HL-60/S4 treated with retinoic acid at 250 ng/mL for 4 days and 3 days (cell line): Measurements from ENCODE around the gene CEBPE.
"Not testable (repeated sequence)": the region's sequence is repeated elsewhere in the genome, so short reads cannot be mapped to it uniquely, and the experiment has no call there.

Experiments
- in situ Hi-C: fragments of 300-500 bp; cut with MboI; formaldehyde crosslinking; loops from 2 replicates; pipeline ENCODE4 v1.7.0; 2022; ENCODE audit warnings: low sequenced_read_pairs

The CEBPE gene

DNA sequence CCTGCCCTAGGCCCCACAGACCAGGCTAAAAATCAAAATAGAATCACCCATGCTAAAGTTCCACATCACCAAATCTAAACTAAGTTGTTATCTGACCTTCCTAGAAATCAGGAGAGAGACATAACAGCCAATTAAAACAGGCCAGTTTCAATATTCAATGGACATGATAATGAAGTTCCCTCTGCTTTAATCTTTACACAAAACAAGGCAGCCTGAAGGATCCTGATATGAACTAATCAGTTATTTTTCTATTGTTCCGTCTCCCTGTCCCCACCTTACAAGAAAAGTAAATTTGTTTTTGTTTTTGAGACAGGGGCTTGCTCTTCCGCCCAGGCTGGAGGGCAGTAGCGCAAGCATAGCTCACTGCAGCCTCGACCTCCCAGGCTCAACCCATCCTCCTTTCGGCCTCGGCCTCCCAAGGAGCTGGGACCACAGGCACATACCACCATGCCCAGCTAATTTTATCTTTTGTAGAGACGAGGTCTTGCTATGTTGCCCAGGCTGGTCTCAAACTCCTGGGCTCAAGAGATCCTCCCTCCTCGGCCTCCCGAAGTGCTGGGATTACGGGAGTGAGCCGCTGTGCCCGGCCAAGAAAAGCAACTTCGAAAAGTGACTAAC is 5.4 kb upstream of the CEBPE start:
- in situ Hi-C loops, result loop anchor here (10.0 kb wide), 1 partner anchor 60 kb away; the partner anchor contains the start of gene SLC7A8

DNA sequence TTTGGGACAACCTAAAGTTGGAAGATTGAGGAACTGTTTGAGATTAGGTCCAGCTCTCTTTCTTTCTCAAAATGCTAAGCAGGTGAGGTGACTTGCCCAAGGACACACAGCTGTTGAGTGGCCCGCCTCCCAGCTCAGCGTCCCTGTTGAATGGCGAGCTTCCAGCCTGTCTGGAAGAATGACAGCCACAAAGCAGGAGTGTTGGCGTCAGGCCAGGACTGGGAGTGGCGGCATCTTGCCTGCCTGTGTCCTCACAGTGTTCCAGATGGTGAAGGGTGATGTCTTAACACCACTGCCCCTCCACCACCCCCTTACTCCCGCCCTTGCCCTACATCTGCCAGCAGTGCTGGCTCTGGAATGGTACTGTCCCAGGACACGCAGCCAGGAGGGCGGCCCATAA is 4.4 kb upstream of the CEBPE start:
- in situ Hi-C loops, result loop anchor here (10.0 kb wide), 1 partner anchor 61 kb away; the partner anchor contains the start of gene SLC7A8

- in situ Hi-C loops, result loop anchor here (10.0 kb wide), 1 partner anchor 63 kb away; the partner anchor contains the start of gene SLC7A8
These were observed 3.0 kb upstream of the CEBPE start for GRCh38 chr14:23122086-23122485.

DNA sequence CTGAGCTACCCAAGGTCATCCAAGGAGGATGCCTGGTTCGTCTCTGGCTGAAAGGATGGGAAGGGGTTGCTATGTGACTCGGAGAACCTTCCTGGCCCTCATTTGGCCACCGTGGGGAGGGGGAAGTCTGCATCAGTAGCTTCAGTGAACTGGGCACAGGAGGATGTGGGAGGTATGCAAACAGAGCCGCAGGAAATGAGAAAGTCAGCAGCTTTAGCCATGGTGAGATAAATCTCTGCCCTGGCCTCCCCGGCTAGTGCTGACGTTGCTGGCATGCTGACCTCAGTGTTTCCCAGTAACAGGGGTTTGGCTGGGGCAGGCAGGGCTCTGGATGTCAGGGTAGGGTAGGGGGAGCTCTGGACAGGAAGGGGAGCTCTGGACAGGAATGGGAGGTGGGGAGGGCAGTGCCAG is 2.3 kb upstream of the CEBPE start:
- in situ Hi-C loops, result loop anchor here (10.0 kb wide), 1 partner anchor 63 kb away; the partner anchor contains the start of gene SLC7A8

- in situ Hi-C loops, result loop anchor here (10.0 kb wide), 1 partner anchor 64 kb away; the partner anchor contains the start of gene SLC7A8
These were observed 1.6 kb upstream of the CEBPE start for GRCh38 chr14:23120541-23121251.

DNA sequence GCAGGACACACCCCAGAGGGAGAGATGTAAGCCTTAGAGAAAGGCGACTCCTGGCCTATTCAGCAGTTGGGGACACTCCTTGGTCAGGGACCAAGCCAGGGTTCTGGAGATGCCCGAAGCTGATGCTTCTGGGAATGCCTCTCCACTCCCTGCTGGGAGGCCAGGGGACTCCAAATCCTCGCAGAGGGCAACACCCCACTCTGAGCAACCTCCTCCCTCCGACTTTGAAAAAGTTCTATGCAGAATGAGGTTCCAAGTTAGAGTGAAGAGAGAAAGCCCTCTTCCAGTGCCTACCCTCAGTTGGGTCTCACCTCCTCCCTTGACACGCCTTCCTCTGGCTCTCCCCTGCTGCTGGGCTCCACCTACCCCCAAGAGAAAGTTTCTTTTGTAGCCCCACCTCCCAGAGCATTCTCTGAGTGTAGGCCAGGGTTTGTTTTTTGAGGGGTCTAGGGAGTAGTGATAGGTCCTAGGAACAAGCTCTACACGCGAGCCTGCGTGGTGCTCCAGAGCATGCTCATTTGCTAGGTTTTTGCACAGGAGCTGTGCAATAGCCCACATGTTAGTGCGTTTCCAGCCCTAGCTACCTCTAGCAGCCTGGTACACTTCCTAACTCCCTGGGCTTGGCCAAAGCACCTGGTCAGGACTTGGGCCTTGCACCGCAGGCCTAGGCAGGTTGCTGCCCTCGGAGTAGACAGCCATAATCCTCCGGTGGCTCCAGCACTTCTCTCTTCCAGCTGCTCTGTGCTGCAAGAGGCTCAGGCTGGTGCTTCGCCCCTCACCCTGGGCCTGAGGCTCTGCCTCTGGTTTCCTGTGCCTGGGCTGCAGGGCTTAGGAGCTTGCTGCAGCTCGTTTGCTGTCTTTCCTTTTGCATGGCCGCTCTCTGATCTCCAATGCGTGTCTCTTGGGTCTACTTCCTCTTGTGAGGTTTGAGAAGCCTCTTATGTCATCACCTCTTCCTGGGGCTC is 590 bp upstream of the CEBPE start:
- in situ Hi-C loops, result loop anchor here (10.0 kb wide), 1 partner anchor 65 kb away; the partner anchor contains the start of gene SLC7A8

DNA sequence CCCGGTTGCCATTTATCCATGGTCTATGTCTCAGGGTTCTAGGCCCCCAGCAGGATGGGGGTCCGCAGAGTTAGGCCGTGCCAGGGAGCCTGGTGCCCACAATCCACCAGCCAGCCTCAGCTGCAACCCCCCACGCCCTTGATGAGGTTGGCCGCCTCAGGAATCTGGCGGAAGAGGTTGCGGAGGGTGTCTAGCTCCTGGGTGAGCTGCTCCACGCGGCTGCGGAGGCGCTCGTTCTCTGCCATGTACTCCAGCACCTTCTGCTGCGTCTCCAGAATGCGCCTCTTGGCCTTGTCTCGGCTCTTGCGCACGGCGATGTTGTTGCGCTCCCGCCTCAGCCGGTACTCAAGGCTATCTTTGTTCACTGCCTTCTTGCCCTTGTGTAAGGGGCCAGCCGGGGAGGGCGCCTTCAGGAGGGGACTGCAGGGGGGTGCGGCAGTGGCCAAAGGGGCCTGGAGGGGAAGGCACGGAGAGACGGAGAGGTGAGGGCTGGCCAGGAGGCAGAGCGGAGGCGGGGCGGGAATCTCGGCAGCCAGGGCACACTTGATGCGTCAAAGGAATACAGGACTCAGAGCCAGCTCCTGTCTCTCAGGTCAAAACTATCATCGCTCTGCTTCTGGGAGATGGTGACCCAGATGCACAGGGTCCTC is 1.6 kb downstream of the CEBPE start:
- in situ Hi-C loops, result no loop called here

GRCh38 chr14:23115918-23116317 is 3.1 kb downstream of the CEBPE start:
- in situ Hi-C loops, result no loop called here

GRCh38 chr14:23115039-23115731 is 3.9 kb downstream of the CEBPE start:
- in situ Hi-C loops, result no loop called here

GRCh38 chr14:23114669-23115038 is 4.4 kb downstream of the CEBPE start:
- in situ Hi-C loops, result no loop called here

DNA sequence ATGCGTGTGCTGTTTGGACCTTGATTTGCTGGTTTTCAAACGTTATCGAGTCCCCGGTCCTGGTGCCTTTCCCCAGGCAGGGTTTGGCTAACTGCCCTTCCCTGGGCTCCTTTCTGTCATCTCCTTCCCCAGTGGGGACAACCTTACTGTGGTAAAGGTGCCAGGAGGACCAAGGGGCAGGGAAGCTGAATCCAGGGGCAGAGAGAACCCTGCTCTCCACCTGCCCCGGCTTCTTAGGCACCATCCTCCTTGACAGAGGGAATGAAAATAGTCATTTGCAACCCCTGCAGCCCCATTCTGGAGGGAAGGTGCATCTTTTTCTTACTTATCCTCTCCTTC is 5.0 kb downstream of the CEBPE start:
- in situ Hi-C loops, result no loop called here

DNA sequence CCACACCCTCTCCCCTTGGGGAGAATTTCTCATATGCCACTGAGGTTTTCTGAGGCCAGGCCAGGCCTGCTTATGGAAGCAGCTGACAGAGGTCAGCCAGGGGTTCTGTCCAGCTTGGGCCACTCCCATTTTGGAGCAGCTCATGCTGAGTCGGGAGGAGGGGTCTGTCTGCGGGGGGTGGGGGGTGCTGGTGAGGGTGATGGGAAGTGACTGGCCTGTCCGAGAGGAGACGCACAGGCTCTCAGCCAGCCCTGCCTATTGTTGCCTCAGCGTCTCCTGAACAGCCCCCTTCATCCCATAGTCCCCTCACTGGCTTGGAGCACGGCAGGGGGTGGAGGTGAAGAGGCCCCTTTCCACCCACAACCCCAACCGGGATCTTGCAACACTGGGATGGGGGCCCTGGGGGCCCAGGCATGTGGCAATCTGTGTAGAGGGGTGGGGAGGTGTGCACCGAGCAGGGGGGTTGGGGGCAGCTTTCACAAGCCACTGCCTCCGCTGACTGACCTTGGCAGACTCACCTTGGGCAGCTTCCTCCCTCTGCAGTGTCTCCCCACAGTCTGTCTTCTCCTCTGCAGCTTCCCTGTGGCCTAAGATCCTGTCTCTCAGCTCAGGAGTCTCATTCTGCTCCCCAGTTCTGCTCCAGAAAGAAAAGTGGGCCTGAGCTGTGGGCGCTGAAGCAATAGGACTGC is 5.5 kb downstream of the CEBPE start:
- in situ Hi-C loops, result no loop called here

- in situ Hi-C loops, result no loop called here
These were observed 6.5 kb downstream of the CEBPE start for GRCh38 chr14:23112359-23113178.

DNA sequence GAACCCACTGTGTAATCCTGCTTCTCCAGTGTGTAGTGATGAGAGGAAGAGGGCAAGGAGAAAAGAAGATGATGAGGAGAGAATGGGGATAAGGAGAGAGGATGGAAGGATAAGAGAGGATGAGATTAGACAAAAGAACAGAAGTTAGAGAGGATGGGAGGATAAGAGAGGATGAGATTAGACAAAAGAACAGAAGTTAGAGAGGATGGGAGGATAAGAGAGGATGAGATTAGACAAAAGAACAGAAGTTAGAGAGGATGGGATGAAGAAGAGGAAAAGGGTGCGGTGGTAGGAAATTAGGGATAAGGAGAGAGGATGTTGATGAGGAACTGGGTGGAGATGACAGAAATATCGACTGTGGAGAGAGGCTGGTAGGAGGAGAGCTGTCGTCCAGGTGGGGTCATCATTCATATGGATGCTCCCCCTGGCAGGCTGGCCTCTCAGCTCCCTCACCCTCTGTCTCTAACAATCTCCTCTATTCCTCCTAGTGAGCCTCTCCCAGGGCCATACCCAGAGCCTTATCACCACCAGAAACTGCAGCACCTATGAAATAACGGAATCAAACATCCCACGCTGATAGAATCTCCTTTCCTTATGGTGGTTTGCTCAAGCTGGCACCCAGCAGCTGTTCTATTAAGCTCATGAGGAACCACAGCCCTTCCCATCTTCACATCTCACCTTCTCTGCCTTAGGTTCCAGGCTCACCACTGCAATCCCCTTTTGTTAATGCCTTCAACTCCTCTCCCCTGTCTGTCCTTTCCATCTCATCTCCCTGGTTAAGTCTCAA is 8.3 kb downstream of the CEBPE start:
- in situ Hi-C loops, result no loop called here

- in situ Hi-C loops, result no loop called here
These were observed 9.3 kb downstream of the CEBPE start for GRCh38 chr14:23109769-23110168.

DNA sequence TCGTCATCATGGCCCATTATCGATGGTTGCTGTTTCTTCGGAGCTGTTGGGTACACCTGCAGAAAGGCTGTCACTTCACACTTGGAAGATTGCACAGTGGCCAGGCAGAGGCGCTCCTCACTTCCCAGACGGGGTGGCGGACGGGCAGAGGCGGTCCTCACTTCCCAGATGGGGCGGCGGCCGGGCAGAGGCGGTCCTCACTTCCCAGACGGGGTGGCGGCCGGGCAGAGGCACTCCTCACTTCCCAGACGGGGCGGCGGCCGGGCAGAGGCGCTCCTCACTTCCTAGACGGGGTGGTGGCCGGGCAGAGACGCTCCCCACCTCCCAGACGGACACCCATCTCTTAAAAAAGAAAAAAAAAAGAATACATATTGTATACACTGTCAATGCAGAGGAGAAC is 10.9 kb downstream of the CEBPE start:
- in situ Hi-C loops, result not testable (repeated sequence)

- in situ Hi-C loops, result not testable (repeated sequence)
These were observed 11.4 kb downstream of the CEBPE start for GRCh38 chr14:23107620-23108019.

- in situ Hi-C loops, result no loop called here
These were observed 12.4 kb downstream of the CEBPE start for GRCh38 chr14:23106747-23107045.
